ENCODE measurements around the gene PARD3. TPM values are rescaled to one million over a fixed set of nuclear protein-coding genes. Genes with fewer than 3 reads are reported as not detected.

PARD3 gene
- total RNA-seq, 1 donor from 2014 or later, result 0.11 TPM

DNA sequence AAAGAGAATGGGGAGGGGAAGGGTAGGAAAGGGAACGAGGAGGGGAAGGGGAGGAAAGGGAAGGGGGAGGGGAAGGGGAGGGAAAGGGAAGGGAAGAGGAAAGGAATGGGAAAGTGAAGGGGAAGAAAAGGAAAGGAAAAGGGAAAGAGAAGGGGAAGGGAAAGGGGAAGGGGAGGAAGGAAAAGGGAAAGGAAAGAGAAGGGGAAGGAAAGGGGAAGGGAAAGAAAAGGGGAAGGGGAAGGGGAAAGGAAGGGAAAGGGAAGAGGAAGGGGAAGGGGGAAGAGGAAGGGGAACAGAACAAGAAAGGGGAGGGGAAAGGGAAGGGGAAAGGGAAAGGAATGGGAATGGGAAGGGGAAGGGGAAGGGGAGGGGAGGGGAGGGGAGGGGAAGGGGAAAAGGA, 352.1 kb downstream of the PARD3 start:
- no peak for DNase-seq
- H3K4me1 Mint-ChIP-seq, result no peaks in the 10 kb centered on the region
- no peaks in the 10 kb centered on the region for H3K36me3 Mint-ChIP-seq (ENCODE audit: low read depth)
- H3K27ac Mint-ChIP-seq, result no peak overlapping the region
- intact Hi-C loops (cut with micrococcal nuclease), result no loop called here
- CTCF ChIA-PET, result no interaction called here
- no peaks in the 10 kb centered on the region for H3K27me3 Mint-ChIP-seq
- TF ChIP-seq CTCF (IDR thresholded peaks at IDR 0.05), result no peak
- POLR2A ChIA-PET, result interaction anchor here (0.8 kb wide), 1 partner anchor 1329 kb away, joined by 14 read pairs; no protein-coding TSS in a partner anchor
- no peak overlapping the region for H3K4me3 Mint-ChIP-seq
- H3K9me3 Mint-ChIP-seq, result no peaks in the 10 kb centered on the region
- no peak for ATAC-seq (ENCODE audit: low read depth)

GRCh38 chr10:34462056-34462455, 353.0 kb downstream of the PARD3 start:
- ChIA-PET POLR2A (interaction anchor here (0.8 kb wide), 1 partner anchor 1328 kb away, joined by 14 read pairs; no protein-coding TSS in a partner anchor), CTCF (no interaction called here)
- Mint-ChIP-seq H3K36me3 (ENCODE audit: low read depth) (no peaks in the 10 kb centered on the region), H3K4me1 (no peaks in the 10 kb centered on the region), H3K27me3 (no peaks in the 10 kb centered on the region), H3K9me3 (no peaks in the 10 kb centered on the region), H3K27ac (no peak overlapping the region), H3K4me3 (no peak overlapping the region)
- TF ChIP-seq CTCF (IDR thresholded peaks at IDR 0.05), result no peak
- ATAC-seq (ENCODE audit: low read depth) (no peak), DNase-seq (no peak)
- intact Hi-C loops (cut with micrococcal nuclease), result no loop called here

GRCh38 chr10:34454590-34455261, 360.4 kb downstream of the PARD3 start:
- H3K27me3 Mint-ChIP-seq, result no peaks in the 10 kb centered on the region
- intact Hi-C loops (cut with micrococcal nuclease), result no loop called here
- no peaks in the 10 kb centered on the region for H3K4me1 Mint-ChIP-seq
- no peaks in the 10 kb centered on the region for H3K36me3 Mint-ChIP-seq (ENCODE audit: low read depth)
- H3K4me3 Mint-ChIP-seq, result no peak overlapping the region
- H3K27ac Mint-ChIP-seq, result no peak overlapping the region
- H3K9me3 Mint-ChIP-seq, result no peaks in the 10 kb centered on the region
- no peak for TF ChIP-seq CTCF (IDR thresholded peaks at IDR 0.05)
- ChIA-PET CTCF (no interaction called here), POLR2A (no interaction called here)
- ATAC-seq (ENCODE audit: low read depth), result no peak
- DNase-seq, result no peak

GRCh38 chr10:34449836-34450235, 365.3 kb downstream of the PARD3 start:
- no peak for ATAC-seq (ENCODE audit: low read depth)
- no peaks in the 10 kb centered on the region for H3K4me1 Mint-ChIP-seq
- H3K9me3 Mint-ChIP-seq, result no peaks in the 10 kb centered on the region

GRCh38 chr10:34446049-34446448, 369.0 kb downstream of the PARD3 start:
- H3K4me1 Mint-ChIP-seq, result no peaks in the 10 kb centered on the region
- no peak for ATAC-seq (ENCODE audit: low read depth)
- CTCF ChIA-PET, result no interaction called here
- TF ChIP-seq CTCF (IDR thresholded peaks at IDR 0.05), result no peak
- H3K4me3 Mint-ChIP-seq, result no peak overlapping the region
- no peak overlapping the region for H3K27ac Mint-ChIP-seq
- H3K27me3 Mint-ChIP-seq, result no peaks in the 10 kb centered on the region
- no peak for DNase-seq
- intact Hi-C loops (cut with micrococcal nuclease), result no loop called here
- no peaks in the 10 kb centered on the region for H3K9me3 Mint-ChIP-seq
- no peaks in the 10 kb centered on the region for H3K36me3 Mint-ChIP-seq (ENCODE audit: low read depth)
- POLR2A ChIA-PET, result no interaction called here

More at GRCh38 chr10:34449836-34450235, 365.3 kb downstream of the PARD3 start:
- no peak for TF ChIP-seq CTCF (IDR thresholded peaks at IDR 0.05)
- intact Hi-C loops (cut with micrococcal nuclease), result no loop called here
- H3K36me3 Mint-ChIP-seq (ENCODE audit: low read depth), result no peaks in the 10 kb centered on the region
- ChIA-PET POLR2A (no interaction called here), CTCF (no interaction called here)
- no peaks in the 10 kb centered on the region for H3K27me3 Mint-ChIP-seq
- no peak overlapping the region for H3K4me3 Mint-ChIP-seq
- DNase-seq, result no peak
- no peak overlapping the region for H3K27ac Mint-ChIP-seq

All from activated B cell treated with CpG ODN at 0.5 μM for 24 hours (primary cell).